ENCODE results near the gene SLC49A3.

DNA sequence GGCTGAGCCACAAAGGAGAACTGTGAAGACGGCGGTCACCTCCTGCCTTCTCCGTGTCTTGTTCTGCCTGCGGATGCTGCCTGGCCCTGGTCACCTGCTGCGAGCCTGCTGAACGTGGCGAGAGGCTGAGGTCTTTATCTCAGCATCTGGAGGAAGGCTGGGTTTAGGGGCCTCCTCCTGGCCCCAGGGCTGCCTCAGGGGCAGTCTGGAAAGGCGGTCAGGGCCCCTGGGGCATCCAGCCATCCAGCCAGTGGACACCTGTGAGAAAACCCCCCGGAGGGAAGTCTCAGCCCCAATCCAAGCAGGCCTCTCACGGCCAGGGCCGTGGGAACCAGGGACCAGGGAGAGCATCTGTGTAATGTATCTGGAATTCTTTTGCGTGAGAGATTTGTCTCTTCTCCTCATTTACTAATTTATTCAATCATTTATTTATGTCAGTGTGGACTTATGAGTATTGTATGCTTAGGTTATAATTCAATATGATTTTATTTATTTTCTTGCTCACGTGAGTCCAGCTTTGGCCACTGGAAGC is 52.3 kb downstream of the SLC49A3 start:
- TF ChIP-seq EP300 (conservative IDR thresholded peaks at IDR 0.05; ENCODE audit: poor library complexity, severe bottlenecking) (no peak), CTCF (IDR thresholded peaks at IDR 0.05; ENCODE audit: poor library complexity, severe bottlenecking) (no peak), MXI1 (conservative IDR thresholded peaks at IDR 0.05; ENCODE audit: poor library complexity, severe bottlenecking) (no peak)

Measured in neural cell (in vitro differentiated cells).